Measurements from ENCODE around the gene FGL2. TPM values are rescaled to one million over a fixed set of nuclear protein-coding genes. Genes with fewer than 3 reads are reported as not detected.

FGL2 gene
- total RNA-seq = 10 to 100 TPM in 1 of 6 experiments, 1 to 10 TPM in 5; 3.4 to 19.3 (median 7.5) TPM
- long read RNA-seq, full-length matches to known transcripts = 1 of 1 reads
- long read RNA-seq, partial matches to known transcripts = 0 of 1 reads
- long read RNA-seq, other reads (novel, unspliced or antisense) = 0 of 1 reads

- H3K36me3 ChIP-seq = no peaks in the 10 kb centered on the region
- no peaks in the 10 kb centered on the region for H3K9me3 ChIP-seq
- DNase-seq (peak; percentile 59 to 65 (median 60)), ATAC-seq (peak; percentile 63 to 83 (median 72))
- H3K27me3 ChIP-seq = no peaks in the 10 kb centered on the region
- H3K4me1 ChIP-seq = peaks cover 0 to 12% (median 4%) of the 10 kb centered on the region in 4 donors
- peak within 1 kb of the TSS; percentile 37 to 48 (median 42) for H3K27ac ChIP-seq
- intact Hi-C loops (cut with DNase I) = no loop called here
- H3K4me3 ChIP-seq = peak within 1 kb of the TSS; percentile 20 to 44 (median 34)
- TF ChIP-seq, protein P1, sequence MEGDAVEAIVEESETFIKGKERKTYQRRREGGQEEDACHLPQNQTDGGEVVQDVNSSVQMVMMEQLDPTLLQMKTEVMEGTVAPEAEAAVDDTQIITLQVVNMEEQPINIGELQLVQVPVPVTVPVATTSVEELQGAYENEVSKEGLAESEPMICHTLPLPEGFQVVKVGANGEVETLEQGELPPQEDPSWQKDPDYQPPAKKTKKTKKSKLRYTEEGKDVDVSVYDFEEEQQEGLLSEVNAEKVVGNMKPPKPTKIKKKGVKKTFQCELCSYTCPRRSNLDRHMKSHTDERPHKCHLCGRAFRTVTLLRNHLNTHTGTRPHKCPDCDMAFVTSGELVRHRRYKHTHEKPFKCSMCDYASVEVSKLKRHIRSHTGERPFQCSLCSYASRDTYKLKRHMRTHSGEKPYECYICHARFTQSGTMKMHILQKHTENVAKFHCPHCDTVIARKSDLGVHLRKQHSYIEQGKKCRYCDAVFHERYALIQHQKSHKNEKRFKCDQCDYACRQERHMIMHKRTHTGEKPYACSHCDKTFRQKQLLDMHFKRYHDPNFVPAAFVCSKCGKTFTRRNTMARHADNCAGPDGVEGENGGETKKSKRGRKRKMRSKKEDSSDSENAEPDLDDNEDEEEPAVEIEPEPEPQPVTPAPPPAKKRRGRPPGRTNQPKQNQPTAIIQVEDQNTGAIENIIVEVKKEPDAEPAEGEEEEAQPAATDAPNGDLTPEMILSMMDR (IDR thresholded peaks at IDR 0.05) = no peak
- TF ChIP-seq POLR2A (IDR thresholded peaks at IDR 0.05) = peak; percentile 61
- WGBS (ENCODE audit: insufficient coverage, low coverage, low lambda C conversion rate, missing lambda C conversion rate) = 26% methylated on average over 14 of the region's 15 CpGs
These were observed at the start of gene FGL2 for GRCh38 chr7:77199013-77199966. TSS of gene FGL2 (minus strand) at chr7:77199819. CDS start at chr7:77199793, 26 bp downstream.

DNA sequence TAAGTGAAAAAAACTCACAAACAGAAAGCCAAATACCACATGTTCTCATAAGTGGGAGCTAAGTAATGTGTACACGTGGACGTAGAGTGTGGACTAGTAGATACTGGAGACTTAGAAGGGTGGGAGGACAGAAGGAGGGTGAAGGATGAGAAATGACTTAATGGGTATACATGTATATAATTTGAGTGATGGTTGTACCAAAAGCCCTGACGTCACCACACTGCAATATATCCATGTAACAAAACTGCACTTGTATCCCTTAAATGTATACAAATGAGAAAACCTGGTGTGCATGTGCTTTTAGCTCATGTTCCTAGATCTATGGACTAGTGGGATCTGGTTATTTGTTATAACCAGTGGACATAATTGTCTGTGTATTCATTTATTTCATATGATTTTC lies 48.5 kb upstream of the FGL2 start:
- ATAC-seq (no peak), DNase-seq (no peak)
- Histone ChIP-seq H3K4me3 (no peak overlapping the region), H3K27ac (no peak overlapping the region), H3K36me3 (no peaks in the 10 kb centered on the region), H3K27me3 (no peaks in the 10 kb centered on the region), H3K4me1 (peaks cover 0 to 11% (median 0%) of the 10 kb centered on the region in 4 donors), H3K9me3 (no peaks in the 10 kb centered on the region)
- 77% methylated on average over 3 of the region's 3 CpGs for WGBS (ENCODE audit: insufficient coverage, low coverage, low lambda C conversion rate, missing lambda C conversion rate)
- TF ChIP-seq, protein P1 (IDR thresholded peaks at IDR 0.05) = no peak
- no peak for TF ChIP-seq POLR2A (IDR thresholded peaks at IDR 0.05)
- intact Hi-C loops (cut with DNase I) = no loop called here

DNA sequence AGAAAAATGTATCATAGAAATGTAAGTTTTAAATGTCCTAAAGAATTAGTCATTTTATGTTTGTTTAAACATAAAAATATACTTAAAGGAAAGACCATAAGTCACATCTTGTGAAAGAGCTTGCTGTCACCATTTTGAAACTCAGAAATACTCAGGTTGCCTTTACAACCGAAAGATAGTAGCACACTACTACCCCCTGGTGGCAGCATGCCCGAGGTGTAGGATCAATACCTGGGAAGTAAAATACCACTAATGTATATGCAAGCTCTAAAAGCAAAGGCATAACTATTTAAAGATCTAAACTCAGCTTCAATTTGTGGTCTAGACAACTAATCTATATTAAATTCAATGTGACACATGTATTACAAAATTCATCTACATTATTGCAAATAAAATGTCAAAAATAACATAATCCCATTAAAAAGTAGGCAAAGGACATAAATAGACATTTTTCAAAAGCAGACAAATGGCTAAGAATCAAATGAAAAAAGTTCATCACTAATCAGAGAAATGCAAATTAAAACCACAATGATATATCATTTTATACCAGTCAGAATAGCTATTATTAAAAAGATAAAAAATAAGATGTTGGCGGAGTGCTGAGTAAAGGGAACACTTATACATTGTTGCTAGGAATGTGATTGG lies 47.7 kb upstream of the FGL2 start:
- intact Hi-C loops (cut with DNase I) = no loop called here
- 32% methylated on average over 3 of the region's 3 CpGs for WGBS (ENCODE audit: insufficient coverage, low coverage, low lambda C conversion rate, missing lambda C conversion rate)
- no peaks in the 10 kb centered on the region for H3K36me3 ChIP-seq
- no peak for TF ChIP-seq POLR2A (IDR thresholded peaks at IDR 0.05)
- TF ChIP-seq, protein P1 (IDR thresholded peaks at IDR 0.05) = peak; percentile 91 to 96 (median 94)
- peak; percentile 71 to 77 (median 74) for ATAC-seq
- no peaks in the 10 kb centered on the region for H3K27me3 ChIP-seq
- DNase-seq = peak; percentile 73 to 83 (median 79)
- H3K4me1 ChIP-seq = peaks cover 0 to 11% (median 0%) of the 10 kb centered on the region in 4 donors
- H3K27ac ChIP-seq = no peak overlapping the region
- no peaks in the 10 kb centered on the region for H3K9me3 ChIP-seq
- H3K4me3 ChIP-seq = no peak overlapping the region

GRCh38 chr7:77246026-77246640 lies 46.5 kb upstream of the FGL2 start:
- WGBS (ENCODE audit: insufficient coverage, low coverage, low lambda C conversion rate, missing lambda C conversion rate) = 54% methylated on average over 4 of the region's 5 CpGs
- Histone ChIP-seq H3K27me3 (no peaks in the 10 kb centered on the region), H3K9me3 (no peaks in the 10 kb centered on the region), H3K4me3 (no peak overlapping the region), H3K36me3 (no peaks in the 10 kb centered on the region), H3K27ac (peak overlapping the region in 1 of 3 donors; percentile 78), H3K4me1 (peaks cover 0 to 11% (median 0%) of the 10 kb centered on the region in 4 donors)
- DNase-seq (no peak), ATAC-seq (peak in 2 of 4 donors; percentile 7 to 36)
- TF ChIP-seq POLR2A (IDR thresholded peaks at IDR 0.05) = no peak
- intact Hi-C loops (cut with DNase I) = no loop called here

Measured in right lobe of liver (tissue), 6 donors.